Cardiac fibroblast (primary cell): ENCODE results near the gene HSPB2.

Experiments
- DNase-seq, 2 donors: peaks; one replicate each; pipeline versions ENCODE4 v3.0.0 to v3.0.0-alpha.2; 2010; ENCODE audit warnings: low read depth in 2 of 2
- H3K4me3 ChIP-seq, 2 donors: replicated peaks in 1 of 2; 1 replicate in 1 of 2; 2 replicates in 1 of 2; pipeline ENCODE4 v1.5.1; 2011; ENCODE audit warnings: low read depth in 2 of 2, low read length in 2 of 2, mild to moderate bottlenecking in 2 of 2, moderate library complexity in 1 of 2
- CTCF ChIP-seq: IDR thresholded peaks from one replicate; pipeline ENCODE4 v1.5.1; 2011; ENCODE audit warnings: low read depth, mild to moderate bottlenecking, low read length, inconsistent platforms

HSPB2 gene

GRCh38 chr11:111942829-111943228 lies 30.3 kb downstream of the HSPB2 start:
- DNase-seq, result peak; percentile 76 to 91
- no peak overlapping the region for H3K4me3 ChIP-seq

GRCh38 chr11:111944139-111944538 lies 31.6 kb downstream of the HSPB2 start:
- no peak overlapping the region for H3K4me3 ChIP-seq
- DNase-seq, result peak; percentile 90 to 93
- no peak for TF ChIP-seq CTCF

More at GRCh38 chr11:111942829-111943228, 30.3 kb downstream of the HSPB2 start:
- TF ChIP-seq CTCF, result no peak

- H3K4me3 ChIP-seq, result no peak overlapping the region
- peak; percentile 88 to 98 for DNase-seq
- TF ChIP-seq CTCF, result no peak
Measured at GRCh38 chr11:111944651-111945051, 32.1 kb downstream of the HSPB2 start.

GRCh38 chr11:111945198-111945597 lies 32.7 kb downstream of the HSPB2 start:
- DNase-seq, result no peak
- no peak overlapping the region for H3K4me3 ChIP-seq
- no peak for TF ChIP-seq CTCF

- no peak for TF ChIP-seq CTCF
- peak in 1 of 2 donors; percentile 51 for DNase-seq
Measured at GRCh38 chr11:111946499-111946898, 34.0 kb downstream of the HSPB2 start.

GRCh38 chr11:111947143-111947542 lies 34.6 kb downstream of the HSPB2 start:
- no peak for TF ChIP-seq CTCF

More at GRCh38 chr11:111946499-111946898, 34.0 kb downstream of the HSPB2 start:
- no peak overlapping the region for H3K4me3 ChIP-seq

More at GRCh38 chr11:111947143-111947542, 34.6 kb downstream of the HSPB2 start:
- DNase-seq, result no peak
- H3K4me3 ChIP-seq, result no peak overlapping the region
